ENCODE data around the gene PDLIM7. TPM values are rescaled to one million over a fixed set of nuclear protein-coding genes. Genes with fewer than 3 reads are reported as not detected.
"Not testable (repeated sequence)": the region's sequence is repeated elsewhere in the genome, so short reads cannot be mapped to it uniquely, and the experiment has no call there.

The PDLIM7 gene
- polyA plus RNA-seq, 1 donor = 107 TPM

DNA sequence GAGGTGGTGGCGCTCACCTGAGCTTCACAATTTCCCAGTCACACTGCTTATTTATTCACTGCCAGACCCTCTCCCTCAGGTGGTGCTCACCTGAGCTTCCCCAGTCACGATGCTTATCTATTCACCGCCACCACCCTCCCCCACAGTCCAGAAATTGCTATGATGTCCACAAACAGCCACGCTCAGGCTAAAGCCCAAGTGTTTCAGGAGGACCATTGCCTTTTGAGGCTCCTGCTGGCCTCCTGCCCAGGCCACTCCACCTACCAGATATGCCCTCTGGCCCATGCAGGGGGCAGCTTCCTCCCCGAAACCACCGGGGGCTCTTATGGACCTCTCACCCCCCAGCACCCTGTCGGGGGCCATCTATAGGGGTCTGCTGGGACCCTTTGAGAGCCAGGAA lies 4.6 kb downstream of the PDLIM7 start:
- DNase-seq = no peak

DNA sequence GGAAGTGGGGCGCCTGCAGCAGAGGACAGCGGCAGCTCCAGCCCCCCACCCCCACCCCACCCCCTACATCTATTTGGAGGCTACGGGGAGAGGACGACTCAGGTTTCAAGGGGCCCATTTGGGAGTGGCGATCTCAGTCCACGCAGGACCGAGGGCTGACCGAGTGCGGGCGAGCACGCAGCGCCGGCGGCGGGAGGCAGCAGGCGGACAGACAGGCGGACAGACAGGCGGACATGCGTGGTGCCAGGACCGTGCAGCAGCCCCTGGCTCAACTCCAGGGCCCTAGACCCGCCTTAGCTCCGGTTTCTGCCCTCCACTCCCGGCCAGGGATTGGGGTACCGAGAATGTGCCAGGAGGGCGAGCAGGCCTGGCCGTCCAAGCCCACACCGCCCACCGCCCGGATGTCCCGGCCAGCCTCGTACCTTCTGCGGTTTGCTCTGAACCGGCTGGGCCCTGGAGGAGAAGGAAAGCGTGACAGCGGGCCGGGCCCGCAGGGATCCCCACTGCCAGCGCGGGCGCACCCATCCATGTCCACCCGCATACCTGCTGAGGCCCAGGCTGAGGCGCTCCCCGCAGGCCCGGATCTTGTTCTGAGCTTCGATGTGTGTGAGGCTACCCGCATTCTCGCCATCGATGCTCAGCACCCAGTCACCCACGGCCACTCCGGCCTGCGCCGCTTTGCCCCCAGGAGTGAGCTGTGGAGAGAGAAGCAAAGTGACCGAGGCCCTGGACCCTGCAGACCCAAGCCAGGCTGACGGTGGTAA lies 5.2 kb downstream of the PDLIM7 start:
- DNase-seq = no peak

DNA sequence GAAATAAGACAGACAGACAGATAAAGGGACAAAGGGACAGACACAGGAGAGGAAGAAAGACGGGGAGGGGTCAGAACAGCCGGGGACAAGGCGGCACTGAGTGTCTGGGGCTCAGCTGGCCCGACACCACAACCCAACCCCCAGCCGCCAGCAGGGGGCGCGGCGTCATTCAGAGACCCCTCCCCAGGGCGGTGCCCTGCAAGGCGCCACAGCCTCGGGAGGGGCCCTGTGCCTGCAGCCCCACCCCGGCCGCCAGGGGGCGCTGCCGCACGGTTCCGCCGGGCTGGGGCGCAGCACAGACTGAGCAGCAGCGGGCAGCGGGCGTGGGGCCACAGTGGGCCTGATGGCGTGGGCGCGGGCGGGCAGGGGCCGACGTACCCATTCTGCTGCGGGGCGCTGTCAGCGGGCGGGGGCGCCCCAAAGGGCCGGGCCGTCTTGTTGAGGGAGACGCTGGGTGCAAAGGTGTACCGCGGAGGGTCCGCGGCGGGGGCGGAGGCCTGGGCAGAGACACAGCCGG lies 5.9 kb downstream of the PDLIM7 start:
- DNase-seq = no peak

DNA sequence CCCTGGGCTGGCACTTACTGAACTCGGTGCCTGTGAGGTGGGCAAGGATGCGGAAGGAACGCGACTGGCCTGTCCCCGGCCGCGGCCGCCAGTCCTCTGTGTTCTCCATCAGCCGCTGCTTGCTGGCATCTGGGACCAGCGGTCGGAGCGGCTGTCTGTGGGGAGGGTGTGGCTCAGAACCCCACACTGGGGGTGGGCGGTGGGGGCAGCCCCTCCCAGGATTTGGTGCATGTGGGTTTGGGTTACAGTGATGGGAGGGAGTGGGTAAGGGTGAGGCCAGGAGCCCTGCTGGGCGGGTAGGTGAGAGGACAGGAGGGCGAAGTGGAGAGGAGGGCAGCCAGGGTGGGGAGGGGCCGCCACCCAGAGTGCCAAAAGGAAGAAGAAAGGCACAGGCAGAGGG lies 6.4 kb downstream of the PDLIM7 start:
- no peak for DNase-seq

DNA sequence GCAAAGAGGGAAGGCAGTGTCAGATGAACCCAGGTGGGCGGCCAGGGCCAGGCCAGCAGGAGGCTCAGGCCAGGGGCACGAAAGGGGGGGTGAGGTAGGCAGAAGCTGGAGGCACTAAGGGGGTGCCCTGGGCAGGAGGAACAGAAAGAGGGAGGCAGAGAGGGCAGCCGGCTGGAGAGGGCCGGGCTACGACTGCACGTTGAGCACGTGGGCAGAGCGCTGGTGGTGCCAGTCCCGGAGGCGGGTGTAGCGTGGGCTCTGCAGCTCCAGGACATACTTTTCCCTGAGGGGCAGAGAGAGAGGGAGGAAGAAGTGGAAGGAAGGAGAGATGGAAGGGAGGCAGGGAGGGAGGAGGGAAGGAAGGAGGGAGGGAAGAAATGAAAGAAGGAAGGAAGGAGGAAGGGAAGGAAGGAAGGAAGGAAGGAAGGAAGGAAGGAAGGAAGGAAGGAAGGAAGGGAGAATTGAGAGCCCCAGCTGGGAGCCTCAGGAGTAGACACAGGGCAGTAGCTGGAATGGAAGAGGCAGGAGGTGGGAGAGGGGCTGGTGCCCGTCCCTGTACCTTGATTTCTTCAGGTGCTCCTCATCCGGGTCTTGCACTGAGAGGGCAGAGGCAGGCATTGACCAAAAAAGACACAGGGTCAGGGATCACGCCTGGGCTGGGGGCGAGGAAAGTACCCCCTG lies 7.0 kb downstream of the PDLIM7 start:
- no peak for DNase-seq

DNA sequence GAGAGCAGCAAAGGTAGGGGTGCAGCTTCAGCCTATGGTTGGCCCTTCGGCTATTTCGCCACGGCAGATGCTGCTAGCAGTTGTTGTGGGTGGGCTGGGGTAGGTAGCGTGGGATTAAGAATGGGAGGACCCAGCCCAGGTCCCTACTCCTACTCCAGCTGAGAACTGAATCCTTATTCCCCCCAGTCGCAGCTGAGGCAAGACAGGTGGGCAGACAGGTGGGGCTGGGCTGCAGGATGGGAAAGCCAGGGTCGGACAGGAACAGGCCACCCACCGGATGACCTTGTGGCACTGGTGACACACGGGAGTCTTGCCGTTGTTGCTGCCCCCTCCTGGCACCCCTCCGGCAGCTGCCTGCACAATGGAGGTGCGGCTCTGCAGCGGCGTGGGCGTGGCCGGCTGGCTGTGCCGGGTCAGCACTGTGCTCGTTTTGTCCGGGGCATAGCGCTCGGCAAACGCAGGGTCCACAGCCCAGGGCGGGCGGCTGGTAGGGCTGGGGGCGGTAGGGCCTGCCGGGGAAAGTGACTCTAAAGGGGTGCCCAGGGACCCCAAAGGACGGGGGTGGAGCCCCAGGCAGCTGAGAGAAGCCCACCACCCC lies 8.2 kb downstream of the PDLIM7 start:
- DNase-seq = no peak

DNA sequence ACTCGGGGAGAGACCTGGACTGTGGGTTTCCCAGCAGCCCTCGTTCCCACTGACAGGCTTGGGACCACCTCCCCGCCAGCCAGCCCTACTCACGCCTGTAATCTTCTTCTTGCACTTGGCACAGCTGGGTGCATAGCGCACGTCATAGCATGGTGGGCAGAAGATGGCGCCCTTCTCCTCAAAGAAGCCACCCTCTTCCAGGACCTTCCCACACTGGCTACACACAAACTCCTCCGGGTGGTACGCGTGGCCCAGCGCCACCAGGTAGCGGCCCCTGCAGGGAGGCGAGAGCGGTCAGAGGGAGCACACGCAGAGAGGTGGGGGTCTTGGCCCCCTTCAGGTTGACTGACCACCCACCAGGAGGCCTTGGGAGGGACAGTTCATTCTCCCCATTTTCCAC lies 9.4 kb downstream of the PDLIM7 start:
- no peak for DNase-seq

DNA sequence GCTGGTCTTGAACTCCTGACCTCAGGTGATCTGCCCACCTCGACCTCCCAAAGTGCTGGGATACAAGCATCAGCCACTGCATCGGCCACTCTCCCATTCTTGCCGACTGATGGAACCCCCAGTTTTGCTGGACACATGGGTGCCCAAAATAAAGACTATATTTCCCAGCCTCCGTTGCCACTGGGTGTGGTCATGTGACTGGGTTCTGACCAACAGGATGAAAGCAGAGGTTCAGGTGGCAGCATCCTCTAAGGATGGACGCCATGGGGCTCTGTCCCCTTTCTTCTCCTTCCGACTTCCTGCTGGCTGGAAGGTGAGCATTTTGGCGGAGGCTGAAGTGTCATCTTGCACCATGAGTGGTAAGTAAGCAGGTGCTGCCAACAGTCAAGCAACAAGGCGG lies 10.3 kb downstream of the PDLIM7 start:
- DNase-seq = no peak

DNA sequence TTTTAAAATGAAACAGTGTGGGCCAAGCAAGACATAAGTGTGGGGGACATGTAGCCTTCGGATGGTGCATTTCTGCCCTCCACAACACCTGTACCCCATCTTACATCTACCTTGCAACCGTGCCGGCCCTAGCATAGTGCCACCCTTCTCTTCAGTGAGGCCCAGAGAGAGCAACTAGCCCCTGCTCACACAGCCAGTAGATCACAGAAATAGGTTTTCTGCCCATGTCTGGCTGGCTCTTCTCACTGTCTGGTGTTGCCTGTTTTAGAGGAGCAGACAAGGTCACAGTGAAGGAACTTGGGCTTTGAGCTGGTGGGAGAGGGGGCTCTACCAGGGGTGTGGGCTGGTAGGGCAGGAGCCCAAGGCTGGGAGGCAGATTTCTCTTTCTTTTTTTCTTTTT lies 11.1 kb downstream of the PDLIM7 start:
- DNase-seq = no peak

DNA sequence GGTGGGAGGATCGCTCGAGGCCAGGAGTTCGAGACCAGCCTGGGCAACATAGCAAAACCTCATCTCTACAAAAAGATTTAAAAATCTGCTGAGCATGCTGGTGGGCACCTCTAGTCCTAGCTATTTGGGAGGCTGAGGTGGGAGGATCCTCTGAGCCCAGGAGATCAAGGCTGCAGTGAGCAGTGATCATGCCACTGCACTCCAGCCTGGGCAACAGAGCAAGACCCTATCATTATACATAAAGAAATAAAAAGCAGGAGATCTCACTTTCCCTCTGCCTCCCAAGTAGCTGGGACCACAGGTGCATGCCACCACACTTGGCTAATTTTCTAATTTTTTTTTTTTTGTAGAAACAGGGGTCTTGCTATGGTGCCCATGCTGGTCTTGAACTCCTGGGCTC lies 11.7 kb downstream of the PDLIM7 start:
- DNase-seq = not testable (repeated sequence)

DNA sequence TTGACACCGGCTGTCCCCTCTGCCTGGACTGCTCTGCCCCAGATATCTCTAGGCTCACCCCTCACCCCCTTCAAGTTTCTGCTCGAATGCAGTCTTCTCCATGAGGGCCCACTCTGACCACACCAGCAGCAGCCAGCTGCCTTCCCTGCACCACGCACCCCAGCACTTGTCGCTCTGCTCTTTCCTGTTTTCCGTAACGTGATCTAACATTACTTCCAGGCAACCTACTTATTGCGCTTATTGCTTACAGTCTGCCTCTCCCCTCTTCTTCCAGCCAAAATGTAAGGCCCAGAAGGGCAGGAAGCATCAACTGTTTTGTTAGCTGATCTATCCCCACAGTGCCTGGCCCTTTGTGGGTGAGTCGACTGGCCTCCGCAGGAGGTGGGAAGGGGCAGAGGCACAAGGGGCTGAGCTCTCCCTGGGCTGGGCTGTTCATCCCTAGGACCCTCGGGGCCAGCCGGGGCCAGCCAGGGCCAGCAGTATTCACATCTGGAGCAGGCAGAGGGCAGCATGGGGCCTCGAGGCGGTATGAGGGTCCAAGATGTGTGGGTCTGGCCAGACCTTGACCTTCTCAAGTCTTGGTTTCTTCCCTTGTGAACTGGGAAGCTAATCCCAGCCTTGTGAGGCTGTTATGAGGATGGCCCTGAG lies 12.4 kb downstream of the PDLIM7 start:
- DNase-seq = no peak

DNA sequence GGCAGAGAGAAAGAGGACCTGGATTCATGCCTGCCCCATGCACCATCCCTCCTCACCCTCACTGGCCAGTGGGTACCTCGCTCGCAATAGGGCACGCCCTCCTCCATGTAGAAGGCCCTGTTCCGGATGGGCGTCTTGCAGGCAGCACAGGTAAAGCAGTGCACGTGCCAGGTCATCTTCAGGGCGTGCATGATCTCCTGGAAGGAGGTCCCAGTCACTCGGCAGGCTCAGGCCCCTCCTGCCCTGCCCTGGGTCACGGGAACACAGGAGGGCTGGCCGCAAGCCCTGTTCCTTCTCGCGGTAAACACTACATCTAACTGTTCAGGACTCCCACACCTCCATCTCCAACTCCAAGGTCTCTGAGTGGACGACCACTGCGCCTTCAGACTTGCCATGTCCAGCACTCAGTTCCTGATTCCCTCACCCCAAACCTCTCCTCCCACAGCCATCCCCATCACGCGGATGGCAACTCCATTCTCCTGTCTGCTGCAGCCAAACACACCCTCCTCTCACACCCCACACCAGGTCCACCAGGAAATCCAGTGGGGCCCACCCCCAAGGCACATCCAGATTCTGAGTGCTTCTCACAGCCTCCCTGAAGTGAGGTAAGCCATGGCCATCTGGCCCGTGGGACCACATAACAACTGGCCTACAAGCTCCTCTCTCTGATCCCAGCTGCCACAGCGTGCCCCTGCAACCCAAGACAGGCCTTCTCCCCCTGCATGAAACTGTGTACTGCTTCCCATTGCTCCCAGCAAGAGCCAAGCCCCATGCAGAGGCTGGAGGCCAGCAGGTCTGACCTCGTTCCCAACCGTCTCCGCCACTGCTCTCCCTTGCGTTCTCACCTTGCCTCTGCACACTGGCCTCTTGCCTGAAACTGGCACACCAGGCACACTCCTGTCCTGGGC lies 13.2 kb downstream of the PDLIM7 start:
- no peak for DNase-seq

DNA sequence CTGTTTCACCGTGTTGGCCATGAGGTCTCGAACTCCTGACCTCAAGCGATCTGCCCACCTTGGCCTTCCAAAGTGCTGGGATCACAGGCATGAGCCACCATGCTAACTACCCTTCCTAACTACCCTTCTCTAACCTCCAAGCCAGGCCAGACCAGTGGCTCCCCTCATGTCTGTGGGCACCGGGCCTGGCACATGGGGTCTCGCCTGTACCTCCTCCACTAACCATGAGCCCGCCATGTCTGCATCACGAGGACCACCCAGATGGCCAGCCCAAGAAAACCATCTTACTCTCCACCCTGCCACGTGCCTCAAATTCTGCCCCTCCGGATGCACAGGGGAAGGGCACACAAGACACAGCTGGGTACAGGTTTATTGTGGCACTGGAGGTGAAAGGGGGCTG lies 14.4 kb downstream of the PDLIM7 start:
- DNase-seq = no peak

DNA sequence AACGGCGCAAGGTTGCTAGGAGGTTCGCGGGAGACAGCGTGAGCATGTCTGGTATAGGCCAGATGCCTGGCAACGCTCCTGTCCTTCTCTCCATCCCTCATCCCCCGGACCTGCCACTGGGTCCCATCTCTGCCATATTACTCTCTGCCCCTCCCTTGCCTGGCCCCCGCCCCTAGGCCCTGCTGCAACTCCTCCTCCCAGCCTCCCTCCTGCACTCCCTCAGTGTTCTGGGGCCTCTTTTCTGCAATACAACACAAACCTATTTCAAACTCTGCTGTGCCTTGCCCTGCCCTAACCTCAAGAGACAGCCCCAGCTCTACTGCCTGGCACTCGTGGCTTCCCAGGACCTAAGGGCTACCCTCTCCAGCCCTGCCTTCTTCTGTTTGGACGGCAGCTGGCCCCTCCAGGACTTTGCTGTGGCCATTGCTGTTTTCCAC lies 15.0 kb downstream of the PDLIM7 start:
- no peak for DNase-seq

DNA sequence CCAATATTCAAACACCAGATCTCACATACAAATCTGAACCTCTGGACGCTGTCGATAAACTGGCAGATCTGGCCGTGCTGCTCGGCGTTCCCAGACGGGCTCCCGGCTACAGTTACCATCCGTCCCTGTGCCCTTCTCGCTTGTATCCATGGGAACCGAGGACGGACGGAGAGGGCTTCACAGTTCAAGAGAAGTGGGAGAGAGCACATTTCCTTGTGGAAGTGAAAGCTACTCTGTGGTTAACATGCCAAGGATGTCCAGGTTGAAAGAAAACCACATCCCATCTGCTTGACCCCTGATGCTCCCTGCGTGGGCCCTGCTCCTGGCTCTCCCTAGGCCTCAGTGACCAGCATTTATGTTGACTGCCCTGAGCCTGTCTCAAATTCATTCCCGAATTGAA lies 17.6 kb downstream of the PDLIM7 start:
- no peak for DNase-seq

DNA sequence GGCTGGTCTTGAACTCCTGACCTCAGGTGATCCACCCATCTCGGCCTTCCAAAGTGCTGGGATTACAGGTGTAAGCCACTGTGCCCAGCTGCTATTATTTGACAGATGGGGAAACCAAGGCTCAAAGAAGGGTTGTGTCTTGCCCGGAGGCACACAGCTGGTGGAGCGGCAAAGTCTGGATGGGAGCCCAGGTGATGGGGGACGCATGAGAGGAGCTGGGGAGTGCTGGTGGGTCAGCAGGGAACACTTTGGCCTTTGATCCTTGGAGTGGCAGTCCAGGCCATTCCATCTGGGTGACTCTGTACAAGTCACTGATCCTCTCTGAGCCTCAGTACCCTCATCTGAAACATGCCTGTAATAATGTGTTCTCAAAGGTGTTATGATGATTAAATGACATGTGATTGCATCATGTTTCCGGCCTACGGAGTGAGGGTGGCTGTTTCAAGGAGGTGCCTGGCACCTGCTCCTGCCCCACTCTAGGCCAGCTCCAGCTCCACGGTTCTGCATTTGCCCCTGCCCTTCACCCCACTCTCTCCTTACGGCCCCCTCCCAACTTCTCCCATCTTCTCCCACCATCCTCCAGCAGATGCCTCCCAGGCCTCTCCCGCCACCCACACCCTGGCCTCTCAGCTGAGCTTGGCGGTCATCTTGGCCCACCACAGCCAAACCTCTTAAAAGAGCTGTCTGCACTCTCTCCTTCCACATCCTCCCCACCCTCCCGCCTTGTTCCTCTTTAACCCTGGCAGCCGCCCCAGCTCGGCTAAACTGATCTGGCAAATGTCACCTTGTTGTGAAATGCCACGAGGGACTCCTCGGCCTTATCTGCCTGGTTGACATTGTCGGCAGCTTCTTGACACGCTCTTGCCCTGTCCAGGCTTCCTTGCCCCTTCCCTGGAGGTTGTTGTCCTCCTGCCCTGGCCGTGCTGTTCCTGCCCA lies 18.4 kb downstream of the PDLIM7 start:
- DNase-seq = no peak

DNA sequence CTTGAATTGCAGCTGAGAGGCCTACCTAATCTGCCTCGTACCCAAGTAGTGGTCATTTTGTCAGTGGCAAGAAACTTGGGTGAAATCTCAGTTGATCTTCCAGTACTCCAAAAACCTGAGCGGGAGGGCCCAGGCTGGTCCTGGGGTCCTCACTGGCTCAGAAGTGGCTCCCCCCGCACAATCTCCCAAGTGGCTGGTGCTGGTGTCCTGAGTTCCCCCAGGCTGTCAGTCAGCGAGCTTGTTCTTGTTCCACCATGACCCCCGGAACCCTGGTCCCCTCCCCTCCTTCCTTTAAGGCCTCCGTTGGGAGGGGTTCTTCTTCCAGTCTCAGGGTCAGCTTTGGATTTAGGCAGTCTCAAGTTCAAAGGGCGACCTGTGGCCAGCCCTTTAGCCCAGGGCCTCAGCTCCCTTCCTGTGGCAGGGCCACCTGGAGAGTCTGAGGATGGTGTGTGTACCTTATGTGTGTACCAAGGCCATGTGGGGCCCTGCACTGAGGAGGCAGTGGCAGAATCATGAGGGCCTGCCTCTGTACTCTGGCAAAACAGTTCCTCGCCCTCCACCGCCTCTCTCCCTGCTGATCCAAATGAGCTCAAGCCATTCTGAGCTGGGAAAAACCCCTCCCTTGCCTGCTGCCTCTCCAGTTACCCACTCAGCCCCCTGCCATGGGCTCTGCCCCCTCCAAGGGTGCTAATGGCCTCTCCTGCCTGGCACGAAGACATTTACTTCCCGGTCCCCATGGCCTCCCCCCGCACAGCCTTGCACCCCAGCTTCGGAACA lies 19.5 kb downstream of the PDLIM7 start:
- DNase-seq = no peak

DNA sequence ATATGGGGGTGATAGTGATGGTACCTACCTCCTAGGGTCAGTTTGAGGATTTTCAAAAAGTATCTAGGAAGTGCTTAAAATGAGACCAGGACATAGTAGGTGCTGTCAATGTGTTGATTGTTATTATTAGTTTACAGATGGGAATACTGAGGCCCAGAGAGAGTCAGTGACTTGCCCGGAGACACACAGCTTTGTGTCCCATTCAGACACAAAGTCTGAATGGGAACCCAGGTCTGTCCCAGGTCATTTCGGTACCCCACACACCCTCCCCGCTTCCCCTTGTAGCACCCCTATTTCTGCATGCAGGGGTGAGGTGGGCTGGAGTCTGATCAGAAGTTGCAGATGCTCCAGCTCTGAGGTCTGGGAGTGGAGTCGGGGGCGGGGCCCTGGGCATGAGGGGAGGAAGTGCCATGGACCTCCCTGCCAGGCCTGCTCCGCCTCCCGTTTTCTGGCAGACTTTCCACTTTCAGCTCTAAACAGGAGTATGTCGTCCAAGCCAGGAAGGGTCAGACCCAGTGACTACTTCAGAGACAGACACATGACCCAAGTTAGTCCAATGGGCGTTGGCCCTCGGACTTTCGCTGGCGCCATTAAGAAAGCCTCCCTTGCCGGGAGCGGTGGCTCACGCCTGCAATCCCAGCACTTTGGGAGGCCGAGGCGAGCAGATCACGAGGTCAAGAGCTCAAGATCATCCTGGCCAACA lies 20.7 kb downstream of the PDLIM7 start:
- DNase-seq = no peak

Measured in left kidney (tissue), 2 donors.